HCT116 (cell line): ENCODE data around the gene LRRC4B.

Experiments
- CTCF ChIP-seq, 3 experiments: fragments of 200-600 bp in 1 of 3; sonication (generic) in 1 of 3; IDR thresholded peaks in 2 of 3; conservative IDR thresholded peaks in 1 of 3; 2 replicates each; pipeline ENCODE4 v1.5.1; 2012 to 2017; ENCODE audit warnings: low read depth in 2 of 3, low read length in 2 of 3, antibody characterized with exemption in 1 of 3, borderline replicate concordance in 1 of 3, control low read depth in 1 of 3, mild to moderate bottlenecking in 1 of 3, mixed read lengths in 1 of 3, mixed run types in 1 of 3, moderate library complexity in 1 of 3; ENCODE audit not compliant: insufficient read depth in 1 of 3
- TF ChIP-seq, protein P1 (sequence below): IDR thresholded peaks from 2 replicates; pipeline ENCODE4 v1.6.1; 2012

GRCh38 chr19:50500753-50501151 is 67.5 kb downstream of the LRRC4B start:
- no peak for TF ChIP-seq CTCF (IDR thresholded peaks at IDR 0.05 in 2 of 3, conservative IDR thresholded peaks at IDR 0.05 in 1 of 3; ENCODE audit: borderline replicate concordance in 1 of 3, insufficient read depth in 1 of 3, low read depth in 2 of 3, low read length in 2 of 3)
- TF ChIP-seq, protein P1, sequence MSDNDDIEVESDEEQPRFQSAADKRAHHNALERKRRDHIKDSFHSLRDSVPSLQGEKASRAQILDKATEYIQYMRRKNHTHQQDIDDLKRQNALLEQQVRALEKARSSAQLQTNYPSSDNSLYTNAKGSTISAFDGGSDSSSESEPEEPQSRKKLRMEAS: no peak
